Trophoblast cell (in vitro differentiated cells and primary cell): ENCODE results near the gene PAQR8.

Experiments
- DNase-seq, 2 donors: peaks; one replicate each; pipeline ENCODE4 v3.0.0-alpha.2; 2016
- H2AFZ ChIP-seq: 2 replicates; pipeline ENCODE4 v1.6.1; 2013; ENCODE audit warnings: low read length, moderate library complexity, mild to moderate bottlenecking; ENCODE audit not compliant: insufficient read depth, poor library complexity
- H2AK5ac ChIP-seq: 2 replicates; pipeline ENCODE4 v1.6.1; 2013; ENCODE audit warnings: mild to moderate bottlenecking, low read length
- H2BK120ac ChIP-seq: 2 replicates; pipeline ENCODE4 v1.6.1; 2013; ENCODE audit warnings: low read length, mild to moderate bottlenecking, moderate library complexity; ENCODE audit not compliant: insufficient read depth, poor library complexity
- H2BK12ac ChIP-seq: 2 replicates; pipeline ENCODE4 v1.6.1; 2013; ENCODE audit warnings: mild to moderate bottlenecking, low read length, moderate library complexity
- H2BK5ac ChIP-seq: 2 replicates; pipeline ENCODE4 v1.6.1; 2013; ENCODE audit warnings: low read length, low read depth, moderate library complexity, mild to moderate bottlenecking; ENCODE audit not compliant: poor library complexity
- H3K14ac ChIP-seq: 2 replicates; pipeline ENCODE4 v1.6.1; 2013; ENCODE audit warnings: mild to moderate bottlenecking, low read length
- H3K18ac ChIP-seq: 2 replicates; pipeline ENCODE4 v1.6.1; 2013; ENCODE audit warnings: mild to moderate bottlenecking, low read length
- H3K23ac ChIP-seq: 2 replicates; pipeline ENCODE4 v1.6.1; 2013; ENCODE audit warnings: low read length
- H3K27ac ChIP-seq: 2 replicates; pipeline ENCODE4 v1.5.1; 2013; ENCODE audit warnings: low read depth, mild to moderate bottlenecking, inconsistent platforms, low read length, moderate library complexity
- H3K27me3 ChIP-seq: 2 replicates; pipeline ENCODE4 v1.6.1; 2013; ENCODE audit warnings: inconsistent platforms, mild to moderate bottlenecking, low read length, moderate library complexity; ENCODE audit not compliant: insufficient read depth
- H3K36me3 ChIP-seq, 2 experiments: 1 replicate in 1 of 2; 2 replicates in 1 of 2; pipeline ENCODE4 v1.6.1; 2013; ENCODE audit warnings: low read length in 2 of 2, mild to moderate bottlenecking in 2 of 2, moderate library complexity in 1 of 2; ENCODE audit not compliant: insufficient read depth in 2 of 2, control insufficient read depth in 1 of 2
- H3K4ac ChIP-seq: 2 replicates; pipeline ENCODE4 v1.6.1; 2013; ENCODE audit warnings: low read depth, mild to moderate bottlenecking, low read length, moderate library complexity
- H3K4me1 ChIP-seq, 2 experiments: 1 replicate in 1 of 2; 2 replicates in 1 of 2; pipeline ENCODE4 v1.6.1; 2013; ENCODE audit warnings: low read length in 2 of 2, mild to moderate bottlenecking in 2 of 2, moderate library complexity in 1 of 2; ENCODE audit not compliant: insufficient read depth in 2 of 2, control insufficient read depth in 1 of 2
- H3K4me2 ChIP-seq: 2 replicates; pipeline ENCODE4 v1.6.1; 2013; ENCODE audit warnings: inconsistent platforms, mild to moderate bottlenecking, low read length, moderate library complexity
- H3K4me3 ChIP-seq: 2 replicates; pipeline ENCODE4 v1.5.1; 2013; ENCODE audit warnings: mild to moderate bottlenecking, low read depth, low read length, inconsistent platforms
- H3K79me1 ChIP-seq: one replicate; pipeline ENCODE4 v1.6.1; 2013; ENCODE audit warnings: low read length
- H3K79me2 ChIP-seq: 2 replicates; pipeline ENCODE4 v1.6.1; 2013; ENCODE audit warnings: low read length, mild to moderate bottlenecking; ENCODE audit not compliant: control insufficient read depth, insufficient read depth, poor library complexity
- H3K9ac ChIP-seq: 2 replicates; pipeline ENCODE4 v1.6.1; 2013; ENCODE audit warnings: mild to moderate bottlenecking, low read length
- H3K9me3 ChIP-seq: 2 replicates; pipeline ENCODE4 v1.6.1; 2013; ENCODE audit warnings: low read depth, mild to moderate bottlenecking, control low read depth, inconsistent platforms, low read length; ENCODE audit not compliant: insufficient read depth
- H4K12ac ChIP-seq: 2 replicates; pipeline ENCODE4 v1.6.1; 2013; ENCODE audit warnings: low read depth, mild to moderate bottlenecking, low read length, moderate library complexity
- H4K8ac ChIP-seq: 2 replicates; pipeline ENCODE4 v1.6.1; 2013; ENCODE audit warnings: low read depth, mild to moderate bottlenecking, low read length, moderate library complexity
- H4K91ac ChIP-seq: one replicate; pipeline ENCODE4 v1.6.1; 2013; ENCODE audit warnings: low read depth, mild to moderate bottlenecking, low read length, moderate library complexity
- WGBS: extraction: QIAGEN DNeasy Blood & Tissue Kit; methylation state at CpG from one replicate; pipeline ENCODE4 v1.1.7; 2013; ENCODE audit warnings: missing lambda C conversion rate; ENCODE audit not compliant: insufficient read length, insufficient coverage; ENCODE audit errors: extremely low coverage; 5-methylcytosine and 5-hydroxymethylcytosine counted together

PAQR8 gene

GRCh38 chr6:52390361-52390727 lies 28.4 kb downstream of the PAQR8 start:
- no peak overlapping the region for H4K8ac ChIP-seq
- H3K23ac ChIP-seq, result no peak overlapping the region
- H4K91ac ChIP-seq, result no peak overlapping the region
- H3K4me2 ChIP-seq, result no peak overlapping the region
- WGBS, result no CpG with 5 or more reads among the region's 4 CpGs
- no peak overlapping the region for H3K14ac ChIP-seq
- H3K79me2 ChIP-seq, result no peaks in the 10 kb centered on the region
- no peak overlapping the region for H2AK5ac ChIP-seq
- H3K4me1 ChIP-seq, result no peaks in the 10 kb centered on the region
- H3K18ac ChIP-seq, result no peak overlapping the region
- H3K36me3 ChIP-seq, result peaks cover 8 to 10% of the 10 kb centered on the region in 2 experiments
- H2BK12ac ChIP-seq, result no peak overlapping the region
- no peaks in the 10 kb centered on the region for H3K9me3 ChIP-seq
- no peak overlapping the region for H3K4me3 ChIP-seq
- DNase-seq, result no peak
- no peak overlapping the region for H2AFZ ChIP-seq
- H3K27me3 ChIP-seq, result no peaks in the 10 kb centered on the region
- no peak overlapping the region for H2BK120ac ChIP-seq
- no peak overlapping the region for H3K4ac ChIP-seq
- no peak overlapping the region for H3K9ac ChIP-seq
- no peak overlapping the region for H4K12ac ChIP-seq
- no peak overlapping the region for H3K27ac ChIP-seq
- H2BK5ac ChIP-seq, result no peak overlapping the region
- H3K79me1 ChIP-seq, result no peaks in the 10 kb centered on the region

- Histone ChIP-seq H4K12ac (no peak overlapping the region), H3K4me1 (no peaks in the 10 kb centered on the region), H3K36me3 (peaks cover 8 to 10% of the 10 kb centered on the region in 2 experiments), H3K4me2 (no peak overlapping the region), H3K4me3 (no peak overlapping the region), H3K79me2 (no peaks in the 10 kb centered on the region), H2BK120ac (no peak overlapping the region), H2BK12ac (no peak overlapping the region), H3K14ac (no peak overlapping the region), H4K8ac (no peak overlapping the region), H3K27ac (no peak overlapping the region), H2AK5ac (no peak overlapping the region), H3K27me3 (no peaks in the 10 kb centered on the region), H3K9me3 (no peaks in the 10 kb centered on the region), H3K79me1 (no peaks in the 10 kb centered on the region), H4K91ac (no peak overlapping the region), H3K23ac (no peak overlapping the region), H3K4ac (no peak overlapping the region), H2AFZ (no peak overlapping the region), H3K18ac (no peak overlapping the region), H2BK5ac (no peak overlapping the region), H3K9ac (no peak overlapping the region)
- no peak for DNase-seq
- WGBS, result no CpG with 5 or more reads among the region's 1 CpG
These were observed 29.6 kb downstream of the PAQR8 start for GRCh38 chr6:52391599-52391998.

- Histone ChIP-seq H3K4me2 (no peak overlapping the region), H3K79me2 (no peaks in the 10 kb centered on the region), H3K27ac (no peak overlapping the region), H2BK12ac (no peak overlapping the region), H4K8ac (no peak overlapping the region), H2AK5ac (no peak overlapping the region), H3K4me1 (peaks cover 3 to 4% of the 10 kb centered on the region in 2 experiments), H3K4me3 (no peak overlapping the region), H2BK5ac (no peak overlapping the region), H3K14ac (no peak overlapping the region), H3K9me3 (no peaks in the 10 kb centered on the region), H2AFZ (no peak overlapping the region), H3K23ac (no peak overlapping the region), H3K79me1 (no peaks in the 10 kb centered on the region), H3K9ac (no peak overlapping the region), H3K4ac (no peak overlapping the region), H3K27me3 (no peaks in the 10 kb centered on the region), H4K91ac (no peak overlapping the region), H4K12ac (no peak overlapping the region), H2BK120ac (no peak overlapping the region), H3K18ac (no peak overlapping the region), H3K36me3 (peaks cover 5 to 7% of the 10 kb centered on the region in 2 experiments)
- no CpG with 5 or more reads among the region's 1 CpG for WGBS
- peak in 1 of 2 donors; percentile 55 for DNase-seq
These were observed 31.0 kb downstream of the PAQR8 start for GRCh38 chr6:52392944-52393343.

- H2BK12ac ChIP-seq, result no peak overlapping the region
- no peak overlapping the region for H2BK120ac ChIP-seq
- no peak overlapping the region for H2AFZ ChIP-seq
- no peak overlapping the region for H2BK5ac ChIP-seq
- WGBS, result no CpG with 5 or more reads among the region's 1 CpG
- H2AK5ac ChIP-seq, result no peak overlapping the region
- no peak overlapping the region for H3K9ac ChIP-seq
- peaks cover 5 to 7% of the 10 kb centered on the region in 2 experiments for H3K36me3 ChIP-seq
- H3K79me1 ChIP-seq, result no peaks in the 10 kb centered on the region
- no peaks in the 10 kb centered on the region for H3K79me2 ChIP-seq
- no peak overlapping the region for H3K4me2 ChIP-seq
- H3K4me1 ChIP-seq, result peaks cover 3 to 4% of the 10 kb centered on the region in 2 experiments
- no peak overlapping the region for H3K27ac ChIP-seq
- no peak overlapping the region for H3K4ac ChIP-seq
- no peak overlapping the region for H3K4me3 ChIP-seq
- no peak for DNase-seq
- H3K23ac ChIP-seq, result no peak overlapping the region
- no peak overlapping the region for H4K12ac ChIP-seq
- H4K91ac ChIP-seq, result no peak overlapping the region
- H4K8ac ChIP-seq, result no peak overlapping the region
- H3K9me3 ChIP-seq, result no peaks in the 10 kb centered on the region
- H3K14ac ChIP-seq, result no peak overlapping the region
- H3K18ac ChIP-seq, result no peak overlapping the region
- H3K27me3 ChIP-seq, result no peaks in the 10 kb centered on the region
These were observed 31.8 kb downstream of the PAQR8 start for GRCh38 chr6:52393780-52394179.
